ENCODE data around the gene DOK6. TPM values are rescaled to one million over a fixed set of nuclear protein-coding genes. Genes with fewer than 3 reads are reported as not detected.

DOK6 gene
- total and polyA plus RNA-seq, 2 donors (not counting 3 experiments of a cell fraction or from before 2014, with no cell fraction given): under 0.01 TPM; not detected in 1

DNA sequence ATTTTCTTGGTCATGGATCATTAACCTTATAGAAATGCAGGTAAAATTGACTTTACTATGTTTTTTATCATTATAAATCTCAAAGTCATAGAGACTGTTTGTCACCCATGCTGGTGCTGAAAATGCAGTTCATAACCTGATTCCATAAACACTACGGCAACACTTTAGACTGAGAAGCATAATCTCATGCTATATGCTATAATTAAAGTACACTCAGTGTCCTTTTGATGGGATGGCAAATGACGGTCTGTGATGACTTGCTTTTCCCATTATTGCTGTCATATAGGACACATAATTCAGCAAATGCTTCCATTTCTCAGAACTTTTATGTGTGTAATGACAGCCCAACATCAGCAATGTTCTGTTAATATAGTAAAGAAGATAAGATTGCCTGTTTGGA is 384.1 kb downstream of the DOK6 start:
- H3K9ac ChIP-seq (replicated peaks; ENCODE audit: extremely low read depth, insufficient read depth, low read length): no peak overlapping the region
- H3K36me3 ChIP-seq (ENCODE audit: control insufficient read depth in 2 of 2, extremely low read depth in 1 of 2, insufficient read depth in 2 of 2, low read length in 2 of 2): no peaks in the 10 kb centered on the region
- no peaks in the 10 kb centered on the region for H3K9me1 ChIP-seq (replicated peaks; ENCODE audit: control insufficient read depth, extremely low read depth, insufficient read depth, low read length)
- H3K4me3 ChIP-seq (replicated peaks in 1 of 3; ENCODE audit: insufficient read depth in 1 of 3, low read depth in 1 of 3, low read length in 3 of 3): no peak overlapping the region
- intact Hi-C loops (cut with micrococcal nuclease): no loop called here
- TF ChIP-seq POLR2A (IDR thresholded peaks at IDR 0.05; ENCODE audit: low read depth, low read length): no peak
- TF ChIP-seq FOS (IDR thresholded peaks at IDR 0.05; ENCODE audit: borderline replicate concordance, insufficient read depth, low read length): no peak
- TF ChIP-seq POLR2AphosphoS5 (IDR thresholded peaks at IDR 0.05; ENCODE audit: insufficient read depth, low read depth, low read length): no peak
- TF ChIP-seq, protein P1, sequence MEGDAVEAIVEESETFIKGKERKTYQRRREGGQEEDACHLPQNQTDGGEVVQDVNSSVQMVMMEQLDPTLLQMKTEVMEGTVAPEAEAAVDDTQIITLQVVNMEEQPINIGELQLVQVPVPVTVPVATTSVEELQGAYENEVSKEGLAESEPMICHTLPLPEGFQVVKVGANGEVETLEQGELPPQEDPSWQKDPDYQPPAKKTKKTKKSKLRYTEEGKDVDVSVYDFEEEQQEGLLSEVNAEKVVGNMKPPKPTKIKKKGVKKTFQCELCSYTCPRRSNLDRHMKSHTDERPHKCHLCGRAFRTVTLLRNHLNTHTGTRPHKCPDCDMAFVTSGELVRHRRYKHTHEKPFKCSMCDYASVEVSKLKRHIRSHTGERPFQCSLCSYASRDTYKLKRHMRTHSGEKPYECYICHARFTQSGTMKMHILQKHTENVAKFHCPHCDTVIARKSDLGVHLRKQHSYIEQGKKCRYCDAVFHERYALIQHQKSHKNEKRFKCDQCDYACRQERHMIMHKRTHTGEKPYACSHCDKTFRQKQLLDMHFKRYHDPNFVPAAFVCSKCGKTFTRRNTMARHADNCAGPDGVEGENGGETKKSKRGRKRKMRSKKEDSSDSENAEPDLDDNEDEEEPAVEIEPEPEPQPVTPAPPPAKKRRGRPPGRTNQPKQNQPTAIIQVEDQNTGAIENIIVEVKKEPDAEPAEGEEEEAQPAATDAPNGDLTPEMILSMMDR (IDR thresholded peaks at IDR 0.05; ENCODE audit: extremely low read depth in 1 of 2, insufficient read depth in 1 of 2, low read depth in 1 of 2, low read length in 2 of 2): no peak
- no peak for TF ChIP-seq GATA2 (IDR thresholded peaks at IDR 0.05; ENCODE audit: insufficient read depth, insufficient read length, low read depth, low read length)
- TF ChIP-seq JUN (IDR thresholded peaks at IDR 0.05; ENCODE audit: borderline replicate concordance, insufficient read depth, insufficient read length, low read depth): no peak
- no peak for TF ChIP-seq EZH2 (IDR thresholded peaks at IDR 0.05; ENCODE audit: borderline replicate concordance, low read depth, low read length, severe bottlenecking)
- no peak for TF ChIP-seq MYC (IDR thresholded peaks at IDR 0.05; ENCODE audit: low read depth, low read length)
- TF ChIP-seq MAX (IDR thresholded peaks at IDR 0.05; ENCODE audit: insufficient read depth, insufficient read length): no peak
- H3K9me3 ChIP-seq (replicated peaks; ENCODE audit: control insufficient read depth, insufficient read depth, low read length): no peaks in the 10 kb centered on the region
- DNase-seq (ENCODE audit: low read depth, low spot score) (no peak), FAIRE-seq (no peak)
- dilution Hi-C loops (cut with MboI; ENCODE audit: extremely low pct_ligation_motif_present, low sequenced_read_pairs): no loop called here
- no peak overlapping the region for H2AFZ ChIP-seq (ENCODE audit: low read depth, low read length)
- H3K27ac ChIP-seq (ENCODE audit: insufficient read depth, low read depth, low read length): no peak overlapping the region
- H3K79me2 ChIP-seq (ENCODE audit: control insufficient read depth, insufficient read depth, low read length): no peaks in the 10 kb centered on the region
- ChIA-PET POLR2A (no interaction called here), CTCF (no interaction called here)
- no peaks in the 10 kb centered on the region for H3K27me3 ChIP-seq (ENCODE audit: control insufficient read depth in 2 of 2, insufficient read depth in 2 of 2, low read length in 2 of 2)
- H3K4me2 ChIP-seq (ENCODE audit: insufficient read depth, low read length): no peak overlapping the region
- peaks cover 12% of the 10 kb centered on the region for H3K4me1 ChIP-seq (ENCODE audit: control insufficient read depth, extremely low read depth, insufficient read depth, low read length)
- no TSS peak for BruUV-seq (replicated peaks)
- no peaks in the 10 kb centered on the region for H4K20me1 ChIP-seq (replicated peaks; ENCODE audit: control insufficient read depth, extremely low read depth, insufficient read depth, low read length)

Measured in endothelial cell of umbilical vein (primary cell).